ENCODE data around the gene PPP1R9A. TPM values are rescaled to one million over a fixed set of nuclear protein-coding genes. Genes with fewer than 3 reads are reported as not detected.

The PPP1R9A gene
- total and polyA plus RNA-seq, 12 donors = 1.4 to 41.9 (median 29.1) TPM

GRCh38 chr7:95263785-95264362 is 356.5 kb downstream of the PPP1R9A start:
- H3K27ac ChIP-seq = no peak overlapping the region
- WGBS, 2 donors = 67 to 74% methylated on average over 4 of the region's 4 CpGs
- peaks cover 0 to 7% (median 0%) of the 10 kb centered on the region in 9 donors for H3K36me3 ChIP-seq
- H3K4me3 ChIP-seq = no peak overlapping the region
- DNase-seq (no peak), ATAC-seq (no peak)
- intact Hi-C loops (cut with DNase I) = no loop called here
- no peaks in the 10 kb centered on the region for H3K27me3 ChIP-seq
- no peak for TF ChIP-seq CTCF (IDR thresholded peaks at IDR 0.05)
- H3K4me1 ChIP-seq = no peaks in the 10 kb centered on the region
- no peaks in the 10 kb centered on the region for H3K9me3 ChIP-seq

DNA sequence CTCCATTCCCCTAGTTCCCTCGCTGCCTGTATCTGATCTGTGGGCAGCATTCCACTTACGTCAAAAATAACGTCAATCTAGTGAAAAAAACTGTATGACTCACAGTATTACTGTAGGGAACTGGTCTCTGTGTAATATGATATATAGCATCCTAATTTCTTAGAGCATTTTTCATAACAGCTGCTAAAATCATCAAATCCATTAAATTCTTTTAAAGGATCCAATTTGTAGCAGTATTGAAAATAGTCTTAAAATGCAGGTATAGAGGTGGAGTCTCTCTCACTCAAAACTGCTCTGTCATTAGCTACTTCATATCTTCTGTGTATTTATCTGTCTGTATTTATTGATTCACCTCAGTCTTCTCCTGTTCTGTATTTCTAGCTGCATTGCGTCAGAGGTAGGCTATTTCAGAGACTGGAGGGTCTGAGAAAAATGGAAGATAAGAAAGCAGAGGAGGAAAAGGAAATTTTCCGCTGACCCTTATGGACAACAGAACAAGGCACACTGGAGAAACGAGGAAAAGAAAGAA is 357.0 kb downstream of the PPP1R9A start:
- WGBS, 2 donors = 50 to 64% methylated on average over 6 of the region's 6 CpGs
- Histone ChIP-seq H3K27me3 (no peaks in the 10 kb centered on the region), H3K36me3 (peaks cover 0 to 10% (median 0%) of the 10 kb centered on the region in 9 donors), H3K4me3 (no peak overlapping the region), H3K4me1 (no peaks in the 10 kb centered on the region), H3K9me3 (no peaks in the 10 kb centered on the region), H3K27ac (peak overlapping the region in 1 of 10 donors; percentile 22)
- ATAC-seq (peak in 2 of 8 donors; percentile 25 to 59), DNase-seq (no peak)
- intact Hi-C loops (cut with DNase I) = no loop called here
- no peak for TF ChIP-seq CTCF (IDR thresholded peaks at IDR 0.05)

DNA sequence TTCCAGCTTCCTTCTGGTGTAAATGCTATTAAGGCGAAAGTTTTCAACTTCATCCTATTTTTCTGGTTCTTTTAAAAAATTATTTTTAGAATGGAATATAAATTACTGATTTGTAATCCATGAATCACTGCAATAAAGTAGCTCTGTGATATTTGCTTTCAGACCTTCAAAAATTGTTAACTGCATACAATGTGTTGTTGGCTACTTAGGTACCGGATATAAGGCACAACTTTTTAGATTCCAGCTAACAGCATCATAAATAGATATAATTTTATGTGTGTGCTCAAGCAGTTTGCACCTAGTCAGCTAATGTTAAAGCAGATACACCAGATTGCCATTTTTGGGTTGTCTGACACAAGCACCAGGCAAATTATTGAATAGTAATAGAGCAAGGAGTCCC is 358.2 kb downstream of the PPP1R9A start:
- DNase-seq (no peak), ATAC-seq (no peak)
- WGBS, 2 donors = 92 to 100% methylated on average over 2 of the region's 2 CpGs
- Histone ChIP-seq H3K9me3 (no peaks in the 10 kb centered on the region), H3K4me1 (no peaks in the 10 kb centered on the region), H3K27me3 (no peaks in the 10 kb centered on the region), H3K36me3 (peaks cover 0 to 10% (median 0%) of the 10 kb centered on the region in 9 donors), H3K27ac (no peak overlapping the region), H3K4me3 (no peak overlapping the region)
- TF ChIP-seq CTCF (IDR thresholded peaks at IDR 0.05) = no peak
- intact Hi-C loops (cut with DNase I) = no loop called here

DNA sequence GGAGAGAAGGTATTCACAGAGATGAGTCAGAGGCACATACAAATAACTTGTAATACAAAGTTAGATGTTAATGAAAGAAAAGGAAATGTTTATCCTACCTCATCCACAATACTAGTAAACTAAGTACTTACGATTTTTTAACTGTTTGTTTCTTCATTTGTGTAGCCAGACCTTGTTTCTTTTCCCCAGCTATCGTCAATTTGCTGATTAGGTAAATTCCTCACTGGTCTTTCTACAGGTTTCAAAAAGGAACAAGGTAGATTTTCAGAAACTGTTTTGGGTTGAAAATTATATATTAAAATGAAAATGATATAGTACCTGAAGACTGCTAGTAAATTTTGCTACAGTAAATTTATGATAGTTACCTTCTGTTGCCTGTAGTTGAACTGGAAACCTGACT is 360.4 kb downstream of the PPP1R9A start:
- Histone ChIP-seq H3K4me3 (no peak overlapping the region), H3K27me3 (no peaks in the 10 kb centered on the region), H3K36me3 (peaks cover 0 to 10% (median 0%) of the 10 kb centered on the region in 9 donors), H3K4me1 (no peaks in the 10 kb centered on the region), H3K9me3 (no peaks in the 10 kb centered on the region), H3K27ac (no peak overlapping the region)
- no peak for DNase-seq
- TF ChIP-seq CTCF (IDR thresholded peaks at IDR 0.05) = no peak
- intact Hi-C loops (cut with DNase I) = no loop called here
- no peak for ATAC-seq
- 86 to 95% methylated on average over 2 of the region's 2 CpGs for WGBS, 2 donors

Data from heart right ventricle (tissue), 16 donors.